Endometrium (tissue), 2 donors: ENCODE measurements around the gene SLC46A3.

Experiments
- FAIRE-seq: peaks from 2 replicates; lab custom pipeline; 2012; peaks lifted over from hg19 to GRCh38; lab: Jason Lieb, UNC
- donor health status: control.
- donor health status: control.

Gene SLC46A3

GRCh38 chr13:28680541-28680940, 38.2 kb downstream of the SLC46A3 start:
- no peak for FAIRE-seq

GRCh38 chr13:28679628-28680027, 39.1 kb downstream of the SLC46A3 start:
- peak; percentile 54 for FAIRE-seq

GRCh38 chr13:28678809-28679208, 40.0 kb downstream of the SLC46A3 start:
- peak; percentile 39 for FAIRE-seq

GRCh38 chr13:28671126-28671792, 47.5 kb downstream of the SLC46A3 start:
- no peak for FAIRE-seq

- FAIRE-seq: no peak
Measured at GRCh38 chr13:28666897-28667488, 51.8 kb downstream of the SLC46A3 start.

GRCh38 chr13:28659621-28659970, 59.2 kb downstream of the SLC46A3 start:
- no peak for FAIRE-seq

GRCh38 chr13:28658796-28659620, 59.8 kb downstream of the SLC46A3 start, which contains the start of gene POMP:
POMP (plus strand) TSS chr13:28659130; CDS start chr13:28659185, 55 bp downstream.
- peak; percentile 41 for FAIRE-seq

- FAIRE-seq: no peak
Measured at GRCh38 chr13:28658539-28658795, 60.3 kb downstream of the SLC46A3 start.

GRCh38 chr13:28657784-28658538, 60.8 kb downstream of the SLC46A3 start:
- no peak for FAIRE-seq

- FAIRE-seq: no peak
Measured at GRCh38 chr13:28655561-28655960, 63.2 kb downstream of the SLC46A3 start.

GRCh38 chr13:28654276-28654675, 64.5 kb downstream of the SLC46A3 start:
- FAIRE-seq: no peak

- peak; percentile 48 for FAIRE-seq
Measured at GRCh38 chr13:28653111-28653510, 65.7 kb downstream of the SLC46A3 start.

GRCh38 chr13:28651810-28652401, 66.9 kb downstream of the SLC46A3 start:
- FAIRE-seq: no peak

- FAIRE-seq: no peak
Measured at GRCh38 chr13:28650284-28650683, 68.5 kb downstream of the SLC46A3 start.
